Measurements from ENCODE around the gene RANBP9.

- TF ChIP-seq ZNF460 (CRISPR knock-in tag; IDR thresholded peaks at IDR 0.05; ENCODE audit: borderline replicate concordance) (no peak), NFRKB (IDR thresholded peaks at IDR 0.05) (no peak), NR1H2 (CRISPR knock-in tag; IDR thresholded peaks at IDR 0.05; ENCODE audit: borderline replicate concordance, low read depth) (no peak), TAF1 (CRISPR knock-in tag; IDR thresholded peaks at IDR 0.05) (no peak), SCMH1 (CRISPR knock-in tag; IDR thresholded peaks at IDR 0.05; ENCODE audit: borderline replicate concordance) (no peak), ZNF530 (CRISPR knock-in tag; IDR thresholded peaks at IDR 0.05; ENCODE audit: low read depth) (no peak), ESRRA (CRISPR knock-in tag; IDR thresholded peaks at IDR 0.05; ENCODE audit: low read depth) (no peak), ZSCAN5A (CRISPR knock-in tag; IDR thresholded peaks at IDR 0.05; ENCODE audit: borderline replicate concordance) (no peak), RFX5 (IDR thresholded peaks at IDR 0.05; ENCODE audit: low read depth, low read length) (no peak), THAP11 (CRISPR knock-in tag; IDR thresholded peaks at IDR 0.05) (no peak), RAD21 (CRISPR knock-in tag; IDR thresholded peaks at IDR 0.05) (no peak)
Observed at GRCh38 chr6:13591205-13591921, 120.3 kb downstream of the RANBP9 start.
